Measurements from ENCODE around the gene ALDH3B2.
"Not testable (repeated sequence)": the region's sequence is repeated elsewhere in the genome, so short reads cannot be mapped to it uniquely, and the experiment has no call there.

ALDH3B2 gene

DNA sequence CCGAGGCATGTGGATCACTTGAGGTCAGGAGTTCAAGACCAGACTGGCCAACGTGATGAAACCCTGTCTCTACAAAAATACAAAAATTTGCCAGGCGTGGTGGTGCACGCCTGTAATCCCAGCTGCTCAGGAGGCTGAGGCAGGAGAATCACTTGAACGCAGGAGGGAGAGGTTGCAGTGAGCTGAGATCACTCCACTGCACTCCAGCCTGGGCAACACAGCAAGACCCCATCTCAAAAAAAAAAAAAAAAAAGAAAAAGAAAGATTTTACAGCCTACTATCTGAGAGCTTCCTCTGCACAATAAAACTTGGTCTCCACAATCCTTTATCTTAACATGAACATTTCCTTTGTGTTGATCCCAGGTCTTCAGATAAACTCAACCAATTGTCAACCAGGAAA, 13.7 kb downstream of the ALDH3B2 start:
- DNase-seq = not testable (repeated sequence)

DNA sequence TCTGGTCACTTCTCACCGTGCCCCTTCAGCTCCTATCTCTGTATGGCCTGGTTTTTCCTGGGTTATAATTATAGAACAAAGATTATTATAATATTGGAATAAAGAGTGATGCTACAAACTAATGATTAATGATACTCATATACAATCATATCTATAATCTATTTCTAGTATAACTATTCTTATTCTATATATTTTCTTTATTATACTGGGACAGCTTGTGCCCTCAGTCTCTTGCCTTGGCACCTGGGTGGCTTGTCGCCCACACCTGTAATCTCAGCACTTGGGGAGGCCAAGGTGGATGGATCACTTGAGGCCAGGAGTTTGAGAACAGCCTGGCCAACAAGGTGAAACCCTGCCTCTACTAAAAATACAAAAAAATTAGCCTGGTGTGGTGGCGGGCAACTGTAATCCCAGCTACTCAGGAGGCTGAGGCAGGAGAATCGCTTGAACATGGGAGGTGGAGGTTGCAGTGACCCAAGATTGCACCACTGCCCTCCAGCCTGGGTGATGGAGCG, 14.7 kb downstream of the ALDH3B2 start:
- DNase-seq = not testable (repeated sequence)

DNA sequence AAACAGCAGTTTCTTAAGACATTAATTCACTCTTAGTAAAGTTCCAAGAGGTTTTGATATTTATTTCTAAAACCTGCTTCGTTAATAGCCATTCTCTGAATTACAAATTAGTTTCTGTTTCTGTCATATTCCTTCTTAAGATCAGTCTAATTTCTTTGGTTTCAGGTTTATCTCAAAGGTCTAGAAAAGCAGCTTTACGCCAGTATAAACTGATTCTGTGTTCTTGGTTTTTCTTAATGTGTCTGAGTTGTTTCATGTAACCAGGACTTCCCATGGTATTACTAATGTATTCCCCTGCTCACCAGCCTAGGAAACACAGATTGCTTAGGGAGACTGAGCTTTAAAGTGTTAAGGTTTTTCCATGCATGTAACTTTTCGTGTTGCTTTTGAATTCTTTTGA, 17.1 kb downstream of the ALDH3B2 start:
- DNase-seq = no peak

DNA sequence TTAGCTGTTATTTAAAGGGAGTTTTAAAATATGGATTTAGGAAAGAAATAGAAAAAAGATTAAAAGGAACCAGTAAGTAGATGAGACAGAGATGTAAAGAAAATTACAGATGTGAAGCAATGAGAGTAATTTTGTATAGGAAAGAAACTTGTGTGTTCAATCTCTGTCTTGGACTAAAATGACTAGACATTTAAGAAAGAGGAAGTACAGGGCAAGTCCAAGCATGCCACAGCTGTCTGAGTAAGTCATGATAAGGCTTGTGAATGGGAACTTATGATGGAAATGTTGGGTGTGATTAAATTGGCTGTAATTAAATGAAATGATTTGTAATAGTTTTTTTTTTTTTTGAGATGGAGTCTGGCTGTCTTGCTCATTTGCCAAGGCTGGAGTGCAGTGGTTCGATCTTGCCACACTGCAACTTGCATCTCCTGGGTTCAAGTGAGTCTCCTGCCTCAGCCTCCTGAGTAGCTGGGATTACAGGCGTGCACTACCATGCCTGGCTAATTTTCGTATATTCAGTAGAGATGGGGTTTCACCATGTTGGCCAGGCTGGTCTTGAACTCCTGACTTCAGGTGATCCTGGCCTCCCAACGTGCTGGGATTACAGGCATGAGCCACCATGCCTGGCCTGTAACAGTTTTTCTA, 18.0 kb downstream of the ALDH3B2 start:
- DNase-seq = no peak

DNA sequence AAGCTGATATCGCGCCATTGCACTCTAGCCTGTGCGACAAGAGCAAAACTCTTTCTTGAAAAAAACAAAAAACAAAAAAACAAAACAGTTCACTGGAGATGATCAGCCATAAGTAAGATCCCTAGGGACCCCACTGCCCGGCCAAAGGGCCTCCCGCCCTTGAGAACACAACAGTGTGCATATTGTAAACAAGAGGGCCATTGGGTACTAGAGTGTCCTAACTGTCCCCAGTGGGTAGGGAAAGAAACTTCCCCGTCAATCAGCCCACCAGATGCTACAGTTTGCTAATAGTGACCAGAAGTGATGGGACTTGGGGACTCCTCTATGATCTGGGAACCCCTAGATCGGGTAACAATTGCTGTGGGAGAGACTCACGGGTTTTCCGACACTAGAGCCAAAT, 20.2 kb downstream of the ALDH3B2 start:
- no peak for DNase-seq

DNA sequence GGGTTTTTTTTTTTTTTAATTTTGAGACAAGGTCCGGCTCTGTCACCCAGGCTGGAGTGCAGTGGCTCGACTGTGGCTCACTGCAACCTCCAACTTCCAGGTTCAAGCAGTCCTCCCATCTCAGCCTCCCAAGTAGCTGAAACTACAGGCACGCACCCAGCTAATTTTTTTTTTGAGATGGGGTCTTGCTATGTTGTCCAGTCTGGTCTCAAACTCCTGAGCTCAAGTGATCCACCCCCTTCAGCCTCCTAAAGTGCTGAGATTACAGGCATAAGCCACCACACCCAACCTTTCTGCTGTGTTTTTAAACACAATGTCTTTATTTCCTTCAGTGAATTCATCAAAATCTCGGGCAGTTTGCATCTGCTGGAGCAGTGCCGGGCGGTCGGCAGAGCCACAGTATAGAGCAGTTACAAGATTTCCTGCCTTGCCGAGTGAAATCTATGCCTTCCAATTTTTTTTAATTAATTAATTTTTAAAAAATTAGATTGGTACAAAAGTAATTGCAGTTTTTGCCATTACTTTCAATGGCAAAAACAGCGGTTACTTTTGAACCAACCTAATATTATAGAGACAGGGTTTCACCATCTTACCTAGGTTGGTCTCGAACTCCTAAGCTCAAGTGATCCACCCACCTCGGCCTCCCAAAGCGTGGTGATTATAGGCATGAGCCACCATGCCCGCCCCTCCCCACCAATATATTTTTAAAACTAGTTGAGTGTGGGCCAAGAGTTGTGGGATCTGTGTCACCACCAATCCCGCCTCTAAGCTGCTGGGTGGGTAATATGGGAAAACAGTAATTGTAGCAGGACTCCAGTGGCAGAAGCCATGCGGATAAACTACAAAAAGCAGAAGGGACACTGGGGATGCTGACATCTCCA, 21.2 kb downstream of the ALDH3B2 start:
- DNase-seq = no peak

DNA sequence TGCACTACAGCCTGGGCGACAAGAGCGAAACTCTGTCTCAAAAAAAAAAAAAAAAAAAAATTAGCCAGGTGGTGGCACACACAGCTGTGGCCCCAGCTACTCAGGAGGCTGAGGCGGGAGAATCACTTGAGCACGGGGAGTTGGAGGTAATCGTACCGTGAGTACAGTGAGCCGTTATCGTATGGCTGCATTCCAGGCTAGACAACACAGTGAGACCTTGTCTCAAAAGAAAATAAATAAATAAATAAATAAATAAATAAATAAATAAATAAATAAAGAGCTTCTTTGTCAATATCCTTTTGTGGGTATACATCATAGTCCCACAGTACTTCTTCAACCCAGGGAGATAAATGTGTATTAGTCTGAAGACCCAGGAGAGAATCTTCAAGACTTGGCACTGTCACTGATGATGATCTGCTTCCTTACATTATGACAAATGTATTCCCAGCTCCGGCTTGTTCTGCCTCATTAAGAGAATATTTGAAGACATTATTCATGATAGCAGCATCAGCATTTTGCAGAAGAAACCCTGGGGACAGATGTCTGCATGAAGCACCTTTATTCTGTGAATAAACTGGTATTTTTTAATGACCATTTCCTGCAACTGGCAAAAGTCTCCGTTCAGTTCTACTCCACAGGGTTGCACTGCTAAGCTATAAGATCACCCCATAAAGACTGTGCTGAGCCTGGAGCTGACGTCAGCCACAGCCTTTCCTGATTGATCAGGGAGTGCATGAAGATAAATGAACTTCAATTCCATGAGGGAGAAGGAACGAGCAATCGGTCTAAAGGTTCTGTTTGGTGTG, 22.2 kb downstream of the ALDH3B2 start:
- DNase-seq = no peak

DNA sequence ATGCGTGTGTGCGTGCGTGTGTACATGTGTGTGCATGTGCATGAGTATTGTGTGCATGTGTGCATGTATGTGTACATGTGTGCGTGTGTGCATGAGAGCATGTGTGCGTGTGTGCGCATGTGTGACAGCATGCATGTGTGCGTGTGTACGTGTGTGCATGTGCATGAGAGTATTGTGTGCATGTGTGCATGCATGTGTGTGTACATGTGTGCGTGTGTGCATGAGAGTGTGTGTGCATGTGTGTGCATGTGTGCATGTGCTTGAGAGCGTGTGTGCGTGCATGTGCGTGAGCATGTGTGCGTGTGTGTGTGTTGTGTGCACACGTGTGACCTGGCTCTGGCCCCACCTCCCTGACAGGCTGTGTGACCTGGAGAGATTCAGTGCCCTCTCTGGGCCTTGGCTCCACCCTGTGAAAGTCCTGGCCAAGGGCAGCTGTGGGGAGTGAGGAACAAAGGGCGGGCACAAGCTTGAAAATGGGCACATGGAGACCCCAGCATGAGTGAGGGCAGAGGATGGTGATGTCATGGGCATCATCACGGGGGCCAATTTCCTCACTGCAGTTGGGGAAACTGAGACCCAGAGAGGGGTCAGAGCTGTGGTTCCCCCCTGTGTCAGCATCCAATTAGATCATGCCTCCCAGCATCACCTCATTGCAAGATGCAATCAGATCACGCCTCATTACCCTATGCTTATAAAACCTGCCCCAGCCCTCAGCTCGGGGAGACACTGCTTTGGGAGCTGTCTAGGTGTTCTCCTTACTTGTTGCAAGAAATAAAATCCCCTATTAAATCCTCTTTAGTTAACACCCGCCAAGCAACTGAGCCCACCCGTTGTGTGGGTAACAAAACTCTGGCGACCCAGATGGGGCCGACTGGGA, 24.6 kb downstream of the ALDH3B2 start:
- DNase-seq = no peak

DNA sequence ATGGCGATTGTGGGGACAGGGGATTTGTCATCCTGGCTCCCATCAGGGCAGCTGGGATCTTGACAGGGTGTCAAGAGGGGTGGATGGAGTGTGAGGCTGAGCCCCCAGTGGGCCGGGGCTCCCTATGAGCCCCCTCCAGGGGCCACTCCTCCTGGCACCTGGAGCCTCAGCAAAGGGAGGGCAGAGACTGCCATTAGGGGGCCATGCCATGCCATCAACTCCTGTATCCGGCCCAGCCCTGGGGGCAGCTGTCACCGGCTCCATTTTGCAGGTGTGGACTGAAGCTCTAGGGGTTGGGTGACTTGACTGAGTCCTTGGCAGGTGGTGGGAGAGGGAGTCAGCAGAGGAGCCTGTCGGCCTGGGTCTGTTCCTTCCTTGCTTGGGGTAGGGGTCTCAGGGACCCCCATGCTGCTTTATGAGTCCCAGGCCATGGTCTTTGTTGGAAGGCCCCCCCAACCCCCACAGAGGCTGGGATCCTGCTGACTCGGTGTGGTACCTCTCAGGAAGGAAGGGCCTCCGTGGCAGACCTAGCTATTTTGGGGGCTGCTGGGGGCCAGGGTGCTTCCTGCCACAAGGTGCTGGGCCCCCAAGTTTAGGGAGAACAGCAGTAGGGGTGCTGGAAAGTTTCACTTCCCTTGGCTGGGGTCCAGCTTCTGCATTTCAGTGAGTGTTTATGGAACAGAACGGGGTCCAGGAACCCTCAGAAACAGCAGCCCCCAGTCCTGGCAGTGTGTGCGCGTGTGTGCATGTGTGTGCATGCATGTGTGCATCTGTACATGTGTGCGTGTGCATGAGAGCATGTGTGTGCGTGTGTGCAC, 25.4 kb downstream of the ALDH3B2 start:
- no peak for DNase-seq

DNA sequence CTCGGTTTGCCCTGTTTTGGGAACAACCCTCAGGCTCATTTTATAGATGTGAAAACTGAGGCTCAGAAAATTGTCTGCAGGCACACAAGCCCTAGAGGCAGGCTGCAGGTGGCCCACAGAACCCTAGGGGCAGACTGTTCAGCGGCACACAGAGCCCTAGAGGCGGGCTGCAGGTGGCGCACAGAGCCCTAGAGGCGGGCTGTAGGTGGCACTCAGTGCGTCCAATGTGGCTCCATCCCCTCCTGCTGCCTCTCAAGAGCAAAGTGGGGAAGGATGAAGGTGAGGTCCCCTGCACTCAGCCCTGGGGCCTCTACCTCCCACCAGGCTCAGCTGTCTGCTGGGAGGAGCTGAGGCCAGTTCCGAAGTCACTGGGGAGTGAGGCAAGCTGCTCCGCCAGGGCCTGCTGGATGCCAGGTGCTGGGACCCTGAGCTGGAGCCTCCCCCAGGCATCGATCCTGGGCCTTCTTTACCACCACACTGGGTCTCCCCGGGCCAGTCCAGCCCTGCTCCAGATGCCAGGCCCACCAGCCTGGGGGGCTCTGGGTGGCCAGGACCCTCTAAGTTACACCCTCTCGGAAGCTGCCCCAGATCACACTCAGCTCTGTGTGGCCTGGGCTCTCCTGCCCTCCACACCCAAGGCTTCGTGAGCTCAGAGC, 26.2 kb downstream of the ALDH3B2 start:
- no peak for DNase-seq

DNA sequence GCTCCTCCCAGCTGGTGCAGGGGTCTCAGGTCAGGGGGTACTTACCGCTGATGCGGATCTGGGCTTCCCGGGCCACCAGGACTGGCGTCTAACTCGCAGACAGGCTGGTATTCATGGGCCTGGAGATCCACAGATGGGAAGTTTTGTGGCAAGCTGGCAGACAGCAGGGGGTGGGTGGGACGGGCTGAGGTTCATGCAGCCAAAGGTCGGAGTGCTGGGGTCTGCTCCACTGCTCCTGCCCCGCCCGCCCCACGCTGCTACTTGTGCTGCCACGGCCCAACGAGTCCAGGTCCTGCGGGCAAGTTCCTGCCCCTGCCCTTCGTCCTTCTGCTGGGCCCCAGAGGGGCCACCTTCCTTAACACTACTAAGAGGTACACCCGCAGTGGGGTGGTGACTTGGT, 27.0 kb downstream of the ALDH3B2 start:
- DNase-seq = no peak

DNA sequence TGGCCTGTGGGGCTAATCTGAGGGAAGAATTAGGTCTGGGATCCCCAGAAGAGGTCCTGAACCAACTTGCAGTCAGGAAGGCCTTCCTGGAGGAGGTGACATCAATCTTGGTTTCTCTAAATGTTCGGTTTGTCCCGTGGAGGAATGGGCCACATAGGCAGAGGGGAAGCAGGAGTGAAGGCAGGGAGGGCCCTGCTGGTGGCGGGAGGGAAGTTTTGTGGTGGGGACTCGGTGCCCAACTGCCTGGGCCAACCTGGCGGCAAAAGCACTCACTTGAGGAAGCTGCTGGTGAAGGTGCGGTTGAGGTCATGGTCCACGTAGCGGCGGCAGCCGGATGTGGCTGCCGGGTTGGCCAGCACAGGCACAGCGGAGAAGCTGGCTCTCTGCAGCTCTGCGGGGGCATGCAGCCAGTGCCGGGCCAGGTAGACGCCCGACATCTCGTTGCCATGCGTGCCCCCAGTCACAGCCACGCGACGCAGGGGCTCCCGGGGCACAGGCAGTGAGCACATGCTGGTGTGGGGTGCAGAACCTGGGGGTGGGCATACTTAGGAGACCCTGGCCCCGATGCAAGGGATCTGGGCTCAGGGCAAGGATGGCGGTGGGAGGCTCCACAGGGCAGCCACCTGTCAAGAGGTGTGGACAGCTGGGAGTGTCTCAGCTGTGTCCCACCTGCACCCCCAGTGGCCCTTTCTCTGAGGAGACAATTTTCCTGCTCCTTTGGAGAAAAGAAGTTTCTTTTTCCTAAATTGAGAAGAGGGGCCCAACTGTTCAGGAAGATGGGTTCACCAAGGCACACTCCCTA, 27.7 kb downstream of the ALDH3B2 start:
- no peak for DNase-seq

DNA sequence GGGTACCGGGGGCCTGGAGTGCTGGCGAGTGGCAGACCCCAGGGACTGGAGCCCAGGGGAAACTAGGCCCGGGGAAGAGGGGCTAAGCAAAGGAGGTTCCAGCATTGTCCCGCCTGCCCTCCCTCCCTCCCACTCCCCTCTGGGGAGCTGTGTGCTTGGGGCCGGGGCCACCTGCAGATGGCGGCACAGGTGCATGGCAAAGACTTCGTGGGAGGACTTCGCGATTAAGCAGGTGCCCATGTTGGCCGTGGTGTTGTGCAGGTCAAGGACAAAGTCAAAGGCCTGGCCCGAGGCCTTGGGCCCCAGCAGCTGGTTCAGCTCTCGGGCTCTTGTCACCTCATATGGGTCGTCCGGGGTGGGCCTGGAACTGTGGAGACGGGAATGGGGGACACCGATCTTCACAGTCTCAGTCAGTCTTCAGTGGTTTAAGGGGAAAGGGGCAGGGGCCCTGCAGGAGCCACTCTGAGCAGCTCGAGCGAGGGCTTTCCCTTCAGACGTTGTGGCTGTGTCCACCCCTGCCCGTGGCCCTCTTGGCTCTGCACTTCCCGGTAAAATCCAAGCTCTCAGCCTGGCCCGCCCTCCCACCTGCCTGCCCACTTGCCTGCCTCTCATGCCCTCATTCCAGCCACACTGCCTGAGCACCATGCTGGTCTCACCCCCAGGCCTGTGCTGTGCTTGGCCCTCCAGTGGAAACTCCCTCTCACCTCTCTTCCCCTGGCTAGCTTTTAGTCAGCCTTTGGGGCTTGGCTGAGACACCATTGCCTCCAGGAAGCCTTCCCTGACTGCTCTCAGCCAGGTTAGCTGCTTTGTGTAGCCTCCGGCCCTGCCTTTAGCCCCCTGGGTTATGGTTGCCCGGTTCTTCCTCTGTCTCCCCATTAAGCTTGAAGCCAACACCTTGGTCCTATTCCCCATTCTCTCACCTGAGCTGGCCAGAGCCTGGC, 28.6 kb downstream of the ALDH3B2 start:
- DNase-seq = no peak

DNA sequence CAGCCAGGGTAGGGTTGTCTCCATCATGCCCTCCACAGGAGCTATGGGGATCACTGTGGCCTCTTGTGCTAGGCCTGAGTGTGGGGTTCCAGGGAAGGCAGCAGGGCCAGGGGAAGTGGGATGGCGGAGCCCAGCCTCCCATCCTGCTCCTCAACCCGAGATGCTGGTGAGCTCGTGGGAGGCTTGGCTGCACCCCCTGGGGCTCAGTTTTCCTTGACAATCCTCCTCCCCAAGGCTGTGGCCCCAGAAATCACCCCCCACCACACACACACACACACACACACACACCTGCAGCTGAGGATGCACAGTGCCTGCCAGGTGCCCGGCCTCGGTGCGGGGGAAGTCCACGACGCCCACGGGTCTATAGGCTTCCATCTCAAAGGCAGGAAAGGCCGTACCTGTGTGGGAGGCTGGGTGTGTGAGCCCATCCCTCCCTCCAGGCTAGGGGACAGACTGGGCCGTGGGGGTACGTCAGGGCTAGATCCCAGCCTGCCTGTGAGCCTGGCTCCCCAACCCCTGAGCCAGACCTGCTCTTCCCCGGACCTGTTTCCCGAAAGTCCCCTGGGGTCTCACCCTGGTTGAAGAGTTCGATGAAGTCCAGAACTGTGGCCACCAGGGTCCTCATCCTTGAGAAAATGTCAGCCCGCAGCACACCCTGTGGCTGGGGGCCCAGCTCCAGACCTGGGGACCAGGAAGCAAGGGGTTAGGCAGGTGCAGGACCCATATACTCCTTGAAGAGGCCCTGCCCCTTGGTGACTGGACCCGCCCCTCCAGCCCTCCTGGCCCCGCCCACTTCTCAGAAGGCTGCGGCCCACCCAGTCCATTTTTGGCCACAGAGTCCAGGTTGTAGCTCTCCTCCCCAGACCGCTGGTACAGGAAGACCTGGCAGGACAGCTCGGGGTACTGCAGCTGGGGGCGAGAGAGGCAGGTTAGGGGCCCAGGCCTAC, 29.7 kb downstream of the ALDH3B2 start:
- no peak for DNase-seq

DNA sequence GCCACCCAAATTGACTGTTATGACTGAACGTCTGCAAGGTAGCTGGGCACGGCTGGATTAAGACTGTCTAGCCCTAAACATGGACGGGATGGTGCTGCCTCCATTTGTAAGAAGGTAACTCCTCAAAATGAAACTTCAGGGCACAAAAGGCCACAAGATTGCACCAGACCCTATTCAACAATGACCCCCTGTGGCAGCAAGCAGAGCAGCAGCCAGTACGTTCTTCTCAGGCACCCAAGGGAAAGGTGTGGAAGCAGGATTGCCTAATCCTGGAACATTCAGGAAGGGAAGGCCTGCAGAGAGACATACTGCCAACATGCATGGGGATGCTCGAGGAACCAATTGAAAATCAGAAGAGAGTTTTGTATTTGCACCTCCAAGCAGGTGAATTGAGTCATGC, 30.4 kb downstream of the ALDH3B2 start:
- DNase-seq = no peak

DNA sequence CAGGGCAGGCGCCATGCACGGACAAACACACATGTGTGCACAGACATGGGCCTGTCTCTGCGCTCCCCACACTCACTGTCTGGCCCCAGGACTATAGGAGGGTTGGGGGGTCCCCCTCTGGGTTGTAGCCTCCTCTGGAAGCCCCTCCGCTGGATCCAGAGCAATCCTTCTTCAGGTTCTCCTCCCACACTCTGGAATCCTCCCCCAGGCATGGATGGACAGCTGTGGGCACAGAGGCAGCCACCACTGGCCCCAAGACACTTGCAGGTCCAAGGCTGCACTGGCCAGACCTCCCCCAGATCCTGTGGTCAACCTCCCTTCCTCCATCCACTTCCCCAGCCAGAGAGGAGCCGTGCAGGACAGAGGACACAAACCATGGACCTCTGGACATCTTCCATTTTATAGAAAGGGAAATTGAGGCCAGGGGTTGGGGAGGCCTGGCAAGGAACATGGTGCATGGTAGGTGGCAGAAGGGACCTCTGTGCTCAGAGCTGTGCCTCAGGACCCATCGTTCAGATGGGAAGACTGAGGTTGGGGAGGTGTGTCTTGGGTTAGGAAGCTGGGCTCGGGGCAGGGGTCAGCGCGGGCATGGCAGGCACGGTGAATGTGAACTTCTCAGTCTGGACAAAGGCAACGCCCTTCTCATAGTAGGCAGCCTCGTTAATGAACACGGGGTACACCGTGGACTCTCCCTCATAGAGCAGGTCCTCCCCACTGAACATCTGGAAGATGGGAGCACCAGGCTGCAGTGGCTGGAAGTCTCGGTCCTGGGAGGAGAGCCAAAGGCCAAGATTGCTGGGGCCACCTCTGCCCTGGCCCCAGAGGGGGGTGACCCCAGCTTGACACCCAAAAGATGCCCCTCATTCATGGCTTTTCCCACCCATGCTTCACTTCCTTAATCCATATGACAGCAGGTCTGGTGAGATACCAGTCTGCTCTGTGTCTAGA, 32.0 kb downstream of the ALDH3B2 start:
- DNase-seq = no peak
